ENCODE results near the gene AGR3.

DNA sequence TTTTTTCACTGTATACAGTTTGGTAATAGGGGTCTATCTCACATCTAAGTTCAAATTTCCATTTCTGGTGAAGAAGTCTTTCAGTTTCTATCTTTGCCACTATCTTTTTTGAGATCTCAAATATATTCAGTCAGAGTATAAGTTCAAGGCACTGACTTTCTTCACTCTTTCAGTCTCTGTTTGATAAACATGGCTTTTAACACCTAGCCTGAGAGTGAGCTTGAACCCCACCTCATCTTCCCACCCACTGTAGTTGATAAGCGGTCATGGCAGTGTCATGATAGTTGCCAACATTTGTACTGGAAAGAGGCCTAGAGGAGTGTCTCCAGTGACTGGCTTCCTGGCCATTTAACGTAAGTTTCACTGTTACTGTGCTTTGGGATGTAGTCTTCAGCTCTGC is 41.2 kb upstream of the AGR3 start:
- TF ChIP-seq POLR2AphosphoS5 (IDR thresholded peaks at IDR 0.05): no peak
- TF ChIP-seq, protein P1, sequence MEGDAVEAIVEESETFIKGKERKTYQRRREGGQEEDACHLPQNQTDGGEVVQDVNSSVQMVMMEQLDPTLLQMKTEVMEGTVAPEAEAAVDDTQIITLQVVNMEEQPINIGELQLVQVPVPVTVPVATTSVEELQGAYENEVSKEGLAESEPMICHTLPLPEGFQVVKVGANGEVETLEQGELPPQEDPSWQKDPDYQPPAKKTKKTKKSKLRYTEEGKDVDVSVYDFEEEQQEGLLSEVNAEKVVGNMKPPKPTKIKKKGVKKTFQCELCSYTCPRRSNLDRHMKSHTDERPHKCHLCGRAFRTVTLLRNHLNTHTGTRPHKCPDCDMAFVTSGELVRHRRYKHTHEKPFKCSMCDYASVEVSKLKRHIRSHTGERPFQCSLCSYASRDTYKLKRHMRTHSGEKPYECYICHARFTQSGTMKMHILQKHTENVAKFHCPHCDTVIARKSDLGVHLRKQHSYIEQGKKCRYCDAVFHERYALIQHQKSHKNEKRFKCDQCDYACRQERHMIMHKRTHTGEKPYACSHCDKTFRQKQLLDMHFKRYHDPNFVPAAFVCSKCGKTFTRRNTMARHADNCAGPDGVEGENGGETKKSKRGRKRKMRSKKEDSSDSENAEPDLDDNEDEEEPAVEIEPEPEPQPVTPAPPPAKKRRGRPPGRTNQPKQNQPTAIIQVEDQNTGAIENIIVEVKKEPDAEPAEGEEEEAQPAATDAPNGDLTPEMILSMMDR (IDR thresholded peaks at IDR 0.05): no peak
- TF ChIP-seq POLR2A (IDR thresholded peaks at IDR 0.05): no peak

All from stomach (tissue), 4 donors.